GM18873 (cell line): ENCODE data around the gene GOLPH3.
A peak's percentile ranks its signal among the peaks of the same experiment; 100 is the strongest.
"Not testable (repeated sequence)": the region's sequence is repeated elsewhere in the genome, so short reads cannot be mapped to it uniquely, and the experiment has no call there.

Source experiments
- ATAC-seq: cut with Tn5 transposase; IDR thresholded peaks from one replicate; pipeline ENCODE4 v1.9.1; 2021; ENCODE audit warnings: mild to moderate bottlenecking, moderate library complexity, moderate number of reproducible peaks; ENCODE audit not compliant: unreplicated experiment, low FRiP score

Gene GOLPH3

DNA sequence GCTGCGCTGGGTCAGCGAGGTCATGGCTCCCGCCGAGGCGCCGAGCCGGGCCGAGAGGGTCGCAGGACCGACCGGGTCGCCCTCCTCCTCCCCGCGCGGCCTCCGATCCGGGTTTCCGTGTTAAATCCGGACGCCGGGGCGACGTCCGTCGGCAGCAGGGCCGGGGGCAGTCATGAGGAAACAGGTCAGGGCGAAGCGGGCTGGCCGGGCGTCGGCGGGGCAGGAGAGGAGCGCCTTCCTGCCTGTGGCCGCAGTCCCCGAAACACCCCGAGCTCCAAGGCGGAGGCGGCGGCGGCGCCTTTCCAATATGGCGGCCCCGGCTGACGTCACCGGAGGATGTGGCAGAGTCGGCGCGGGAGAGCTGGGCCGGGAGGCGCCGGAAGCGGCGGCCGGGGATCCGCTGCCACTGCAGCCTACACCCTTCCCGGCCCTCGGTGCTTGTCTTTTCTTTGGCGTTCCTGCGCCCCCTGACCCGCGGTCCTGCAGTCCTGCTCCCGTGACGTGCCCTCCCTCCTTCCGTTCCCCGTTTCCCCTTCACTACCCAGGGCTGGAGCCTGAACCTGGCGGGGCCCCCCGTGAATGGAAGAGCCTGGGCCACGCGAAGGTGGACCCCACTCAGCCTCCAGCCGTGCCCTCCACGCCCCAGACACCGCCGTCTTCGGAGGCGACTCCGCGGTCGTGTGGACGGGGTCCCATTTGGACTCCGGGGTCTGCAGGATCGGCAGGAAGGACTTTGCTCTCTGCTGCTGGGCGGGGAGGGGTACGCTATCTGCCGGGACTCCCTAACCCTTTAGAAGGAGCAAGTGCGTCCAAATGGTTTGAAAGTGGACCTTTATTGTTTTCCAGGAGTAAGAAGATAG lies at the start of gene GOLPH3:
GOLPH3 (minus strand) TSS at position 309 of the 860 bp plus-strand sequence; CDS start at position 24, 285 bp downstream.
- ATAC-seq = peak; percentile 71

GRCh38 chr5:32222723-32223470 lies 48.8 kb upstream of the GOLPH3 start:
- no peak for ATAC-seq

DNA sequence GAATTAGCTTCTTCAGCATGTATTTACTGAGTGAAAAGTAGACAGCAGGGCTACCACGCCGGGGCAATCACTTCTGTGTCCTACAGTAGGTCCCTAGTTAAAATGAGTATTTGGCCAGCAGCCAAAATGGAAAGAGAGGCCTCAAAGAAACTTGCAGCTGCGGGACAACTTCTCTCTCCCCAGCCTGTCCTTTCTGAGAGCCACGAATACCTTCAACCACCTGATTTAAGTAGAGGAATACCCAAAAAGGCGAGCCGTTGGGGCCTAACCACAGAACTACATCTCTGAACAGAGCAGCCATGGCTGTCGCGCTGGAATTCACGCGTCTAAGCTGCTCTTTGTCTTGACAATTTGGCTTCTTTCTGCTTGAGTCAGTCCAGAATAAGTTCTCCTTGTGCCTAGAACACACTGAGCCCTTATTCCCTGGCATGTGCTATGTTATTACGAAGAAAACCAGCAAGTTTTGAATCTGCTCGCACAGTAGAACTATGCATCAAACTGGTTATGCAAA lies 43.8 kb upstream of the GOLPH3 start:
- ATAC-seq = no peak

- not testable (repeated sequence) for ATAC-seq
These were observed 40.2 kb upstream of the GOLPH3 start for GRCh38 chr5:32214344-32214743.

GRCh38 chr5:32210151-32210550 lies 36.0 kb upstream of the GOLPH3 start:
- no peak for ATAC-seq

DNA sequence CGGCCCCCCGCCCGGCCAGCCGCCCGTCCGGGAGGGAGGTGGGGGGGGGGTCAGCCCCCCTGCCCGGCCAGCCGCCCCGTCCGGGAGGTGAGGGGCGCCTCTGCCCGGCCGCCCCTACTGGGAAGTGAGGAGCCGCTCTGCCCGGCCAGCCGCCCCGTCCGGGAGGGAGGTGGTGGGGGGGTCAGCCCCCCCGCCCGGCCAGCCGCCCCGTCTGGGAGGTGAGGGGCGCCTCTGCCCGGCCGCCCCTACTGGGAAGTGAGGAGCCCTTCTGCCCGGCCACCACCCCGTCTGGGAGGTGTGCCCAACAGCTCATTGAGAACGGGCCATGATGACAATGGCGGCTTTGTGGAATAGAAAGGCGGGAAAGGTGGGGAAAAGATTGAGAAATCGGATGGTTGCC lies 34.7 kb upstream of the GOLPH3 start:
- not testable (repeated sequence) for ATAC-seq

DNA sequence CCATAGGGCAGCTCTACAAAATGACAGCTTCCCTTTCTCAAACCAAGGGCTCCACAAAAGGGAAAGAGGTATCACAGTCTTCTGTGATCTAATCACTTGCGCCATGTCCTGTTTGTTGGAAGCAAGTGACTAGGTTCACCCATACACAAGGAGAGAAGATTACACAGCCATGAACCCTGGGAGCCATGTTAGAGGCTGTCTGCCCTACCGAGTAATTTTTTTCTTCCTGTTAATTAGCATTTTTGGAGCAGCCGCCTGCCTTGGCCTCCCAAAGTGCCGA lies 33.2 kb upstream of the GOLPH3 start:
- ATAC-seq = no peak

GRCh38 chr5:32206509-32207354 lies 32.6 kb upstream of the GOLPH3 start:
- ATAC-seq = no peak

DNA sequence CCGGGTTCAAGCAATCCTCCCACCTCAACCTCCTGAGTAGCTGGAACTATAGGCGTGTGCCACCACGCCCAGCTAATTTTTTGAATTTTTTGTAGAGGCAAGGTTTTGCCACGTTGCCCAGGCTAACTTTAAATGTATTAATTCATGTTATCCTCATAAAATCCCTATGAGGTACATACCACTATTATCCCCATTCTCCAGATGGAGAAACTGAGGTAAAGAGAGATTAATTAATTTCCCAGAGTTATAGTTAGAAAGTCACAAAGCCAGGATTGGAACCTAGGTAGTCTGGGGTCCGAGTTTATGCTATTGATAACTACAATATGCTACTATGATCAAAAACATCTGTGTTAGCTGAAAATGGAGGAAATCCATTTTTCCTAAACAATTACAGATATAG lies 31.9 kb upstream of the GOLPH3 start:
- ATAC-seq = no peak

- no peak for ATAC-seq
These were observed 28.3 kb upstream of the GOLPH3 start for GRCh38 chr5:32202394-32202793.

- ATAC-seq = no peak
These were observed 27.1 kb upstream of the GOLPH3 start for GRCh38 chr5:32201122-32201753.

- no peak for ATAC-seq
These were observed 22.9 kb upstream of the GOLPH3 start for GRCh38 chr5:32197032-32197431.

DNA sequence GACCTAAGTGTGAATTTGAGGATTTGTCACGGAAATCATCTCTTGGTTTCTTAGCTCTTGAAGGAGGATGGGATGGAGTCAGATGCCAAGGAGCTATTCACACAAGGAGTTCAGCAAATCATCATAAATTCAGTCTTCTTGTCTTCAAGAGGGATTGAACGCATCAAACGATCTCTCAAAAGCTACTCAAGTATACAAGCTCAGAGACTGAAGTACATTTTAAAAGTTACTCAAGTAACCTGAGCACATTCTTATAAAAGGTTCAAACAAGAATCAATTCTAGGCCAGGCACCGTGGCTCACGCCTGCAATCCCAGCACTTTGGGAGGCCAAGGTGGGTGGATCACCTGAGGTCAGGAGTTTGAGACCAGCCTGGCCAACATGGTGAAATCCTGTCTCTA lies 21.1 kb upstream of the GOLPH3 start:
- no peak for ATAC-seq

DNA sequence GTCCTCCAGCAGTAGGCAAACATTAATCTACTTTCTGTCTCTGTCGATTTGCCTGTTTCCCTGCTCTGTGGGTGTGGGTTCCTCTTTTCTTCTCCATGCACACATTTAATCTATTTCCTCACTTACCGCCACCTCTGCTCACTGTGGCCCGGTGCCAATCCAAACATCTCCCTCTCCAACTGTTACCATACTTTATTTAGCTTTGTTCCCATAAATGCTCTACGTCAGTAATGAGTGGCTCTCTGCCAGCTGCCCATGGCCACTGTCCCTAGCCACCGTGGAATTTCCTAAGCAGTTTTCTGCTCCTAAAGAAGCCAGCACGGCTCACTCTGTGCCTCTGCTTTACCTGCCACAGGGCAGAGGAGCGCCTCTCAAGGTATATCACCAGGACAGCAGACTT lies 19.5 kb upstream of the GOLPH3 start:
- peak; percentile 84 for ATAC-seq

GRCh38 chr5:32190095-32190494 lies 16.0 kb upstream of the GOLPH3 start:
- no peak for ATAC-seq

- no peak for ATAC-seq
These were observed 13.6 kb upstream of the GOLPH3 start for GRCh38 chr5:32187675-32188074.

GRCh38 chr5:32182463-32183063 lies 8.4 kb upstream of the GOLPH3 start:
- ATAC-seq = peak; percentile 64

- ATAC-seq = peak; percentile 3
These were observed 680 bp downstream of the GOLPH3 start for GRCh38 chr5:32173267-32174010.

DNA sequence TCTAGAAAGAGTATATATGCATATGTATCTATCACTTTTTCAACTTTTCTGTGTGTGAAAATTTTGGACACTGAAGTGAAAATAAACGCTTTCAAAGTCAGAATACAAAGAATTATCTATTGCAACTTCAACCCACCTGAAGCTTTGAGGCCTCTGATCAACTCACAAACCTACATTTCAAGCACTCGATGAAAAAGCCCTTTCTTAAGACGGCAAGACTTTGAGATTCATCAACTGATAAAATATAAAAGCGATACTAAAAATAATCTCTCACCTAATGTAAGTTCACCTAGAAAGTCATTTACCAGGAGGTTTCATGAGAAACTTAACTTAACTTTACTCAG lies 1.2 kb downstream of the GOLPH3 start:
- no peak for ATAC-seq
